Measurements from ENCODE around the gene TRIM43. TPM values are rescaled to one million over a fixed set of nuclear protein-coding genes. Genes with fewer than 3 reads are reported as not detected.
"Not testable (repeated sequence)": the region's sequence is repeated elsewhere in the genome, so short reads cannot be mapped to it uniquely, and the experiment has no call there.

Gene TRIM43
- total RNA-seq, 2 experiments from 2014 or later, result not detected

DNA sequence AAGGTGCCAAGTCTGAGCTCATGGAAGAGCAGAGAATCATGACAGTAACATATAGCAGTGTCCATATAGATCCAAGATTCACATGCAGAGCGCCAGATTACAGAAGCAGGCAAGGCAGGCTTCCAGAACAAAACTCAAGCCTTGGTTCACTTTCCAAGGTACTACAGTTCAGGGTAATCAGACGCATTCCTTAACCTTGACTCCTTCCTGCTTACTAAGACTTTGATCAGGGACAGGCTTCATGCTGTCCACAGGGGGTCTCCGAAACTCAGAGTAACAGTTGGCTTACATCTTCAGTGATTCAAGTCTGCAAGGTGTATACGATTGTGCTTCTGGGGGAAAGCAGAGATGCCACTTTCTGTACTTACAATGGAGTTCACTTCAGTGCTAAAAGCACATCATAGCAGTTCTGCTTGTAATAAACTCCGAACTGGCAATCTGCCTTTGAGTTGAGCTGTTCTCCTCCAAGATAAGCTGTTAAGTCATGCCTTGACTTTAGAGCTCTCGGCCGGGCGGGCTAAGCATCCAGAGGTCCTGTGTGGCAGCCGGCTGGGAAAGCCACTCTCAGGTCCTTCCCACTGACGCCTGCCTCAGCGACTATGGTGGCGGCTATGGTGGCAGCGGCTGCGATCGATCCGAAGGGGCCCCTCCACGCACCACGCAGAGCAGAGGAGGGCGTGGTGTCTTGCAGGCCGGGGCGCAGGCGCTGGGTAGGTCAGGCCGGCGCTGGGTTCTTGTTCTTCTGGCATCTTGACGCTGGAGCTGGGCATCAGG lies 48.9 kb downstream of the TRIM43 start:
- CTCF ChIA-PET, POLR2A ChIA-PET: not testable (repeated sequence)

DNA sequence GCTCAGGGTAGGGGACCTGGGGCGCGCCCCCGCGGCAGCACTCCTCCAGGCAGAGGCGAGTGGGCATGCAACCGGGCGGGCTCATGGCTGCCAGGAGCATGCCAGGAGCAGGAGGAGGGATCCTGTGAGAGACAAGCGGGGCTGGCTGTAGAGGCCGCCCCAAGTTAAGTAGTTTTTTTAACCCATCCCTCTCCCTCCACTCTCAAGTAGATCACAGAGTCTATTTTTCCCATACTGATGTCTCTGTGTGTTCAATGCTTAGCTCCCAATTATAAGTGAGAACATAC lies 49.4 kb downstream of the TRIM43 start:
- CTCF ChIA-PET, POLR2A ChIA-PET: not testable (repeated sequence)

DNA sequence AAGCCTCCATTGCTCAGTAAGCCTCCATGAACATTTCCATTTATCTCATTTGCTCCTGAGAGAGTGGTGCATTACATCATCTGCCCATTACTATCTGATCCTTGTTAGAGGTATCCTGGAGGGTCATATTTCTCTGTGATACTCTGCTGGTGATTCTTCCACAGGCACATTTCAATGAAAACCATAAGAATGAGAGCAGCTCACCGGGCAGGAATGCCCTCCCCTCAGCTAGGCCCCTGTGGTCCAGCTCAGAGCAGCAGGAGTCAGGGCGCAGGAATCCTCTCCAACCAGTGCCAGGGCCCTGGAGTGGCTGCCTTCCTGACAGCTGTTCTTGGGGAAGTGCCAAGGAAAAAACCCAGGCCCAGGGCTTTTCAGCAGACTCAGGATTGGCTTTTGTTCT lies 50.0 kb downstream of the TRIM43 start:
- POLR2A ChIA-PET, CTCF ChIA-PET: not testable (repeated sequence)

DNA sequence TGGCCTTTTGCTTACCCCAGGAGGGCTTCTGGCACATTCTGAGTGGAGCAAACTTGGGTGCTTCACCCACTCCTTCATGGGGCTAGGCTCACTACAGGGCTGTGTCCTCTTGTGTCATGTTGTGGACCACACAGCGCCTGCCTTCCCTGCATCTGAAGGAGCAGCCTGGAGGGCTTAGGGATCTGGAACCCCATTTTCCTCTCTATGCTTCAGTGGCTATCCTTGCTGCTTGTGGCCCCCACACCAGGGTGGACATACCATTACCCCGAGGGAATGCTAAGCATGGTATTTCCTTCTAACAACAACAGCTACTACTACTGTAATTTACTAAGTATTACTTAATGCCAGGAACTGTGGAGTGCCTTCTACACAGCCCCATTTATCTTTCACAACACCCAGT lies 50.6 kb downstream of the TRIM43 start:
- POLR2A ChIA-PET, CTCF ChIA-PET: not testable (repeated sequence)

DNA sequence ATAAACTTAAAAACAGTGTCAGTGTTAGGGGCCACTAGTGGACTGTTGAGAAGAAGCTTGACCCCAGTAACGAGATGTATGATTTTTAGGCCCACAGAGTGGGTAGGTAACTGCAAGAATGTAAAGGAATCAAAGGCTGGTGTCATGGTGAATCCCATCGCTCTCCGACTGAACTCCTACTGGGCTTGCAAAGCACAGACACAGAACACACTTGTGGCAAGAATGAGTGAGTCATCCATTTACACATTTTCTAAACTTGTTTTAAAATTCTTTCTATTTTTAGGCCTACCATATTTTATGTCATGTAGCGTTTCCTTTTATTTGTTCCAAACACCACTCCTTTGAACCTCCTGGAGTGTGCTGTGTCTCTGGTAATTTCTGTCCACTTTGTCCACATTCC lies 51.1 kb downstream of the TRIM43 start:
- CTCF ChIA-PET, POLR2A ChIA-PET: not testable (repeated sequence)

DNA sequence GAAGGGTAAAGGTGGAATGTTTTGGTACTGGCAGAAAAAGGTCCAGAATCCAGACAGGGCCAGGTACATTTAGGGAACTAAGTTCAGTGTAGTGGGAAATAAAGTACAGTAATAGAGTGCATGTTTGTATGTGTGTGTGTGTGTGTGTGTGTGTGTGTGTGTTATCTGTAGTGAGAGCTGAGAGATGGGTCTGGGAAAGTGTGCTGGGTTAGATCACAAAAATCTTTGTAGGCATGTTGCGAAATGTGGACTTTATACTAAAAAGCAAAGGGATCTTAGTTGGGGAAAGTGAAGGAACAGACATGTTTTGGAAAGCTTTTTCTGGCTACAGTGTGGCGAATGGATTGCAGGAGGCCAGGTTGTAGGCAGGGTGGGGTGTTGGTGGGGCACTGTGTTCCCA lies 53.5 kb downstream of the TRIM43 start:
- CTCF ChIA-PET, result not testable (repeated sequence)

DNA sequence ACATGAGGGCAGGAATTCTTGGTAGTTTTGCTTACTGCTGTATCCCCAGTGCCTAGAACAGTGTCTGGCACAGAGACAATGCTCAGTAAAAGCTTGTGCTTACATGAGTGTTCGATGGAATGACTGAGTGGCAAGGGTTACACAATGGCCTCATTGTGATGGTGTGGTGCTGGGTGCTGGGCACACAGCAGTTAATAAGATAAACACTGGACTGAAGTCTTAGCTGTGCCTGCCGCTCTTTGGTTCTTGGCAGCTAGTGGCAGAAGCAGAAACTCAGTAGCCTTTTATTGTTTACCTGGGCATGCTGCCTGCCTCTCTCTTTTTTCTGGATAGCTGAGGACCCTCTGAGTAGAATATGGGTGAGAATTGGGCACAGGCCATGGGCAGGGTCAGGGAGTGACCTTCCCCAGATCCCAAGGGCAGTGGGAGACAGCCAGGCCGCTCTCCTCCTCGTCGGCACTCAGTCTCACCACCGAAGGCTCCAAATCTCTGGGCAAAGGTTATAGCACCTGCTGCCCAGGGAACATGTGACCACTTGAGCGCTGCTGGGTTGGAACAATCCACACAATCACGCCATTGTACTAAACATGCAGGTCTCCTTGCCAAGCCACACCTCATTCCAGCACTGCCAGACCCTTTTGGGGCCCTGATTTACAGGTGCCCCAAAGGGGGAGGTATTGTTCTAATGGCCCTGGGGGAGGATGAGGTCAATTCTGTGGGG lies 54.6 kb downstream of the TRIM43 start:
- CTCF ChIA-PET, POLR2A ChIA-PET: not testable (repeated sequence)

More for the DNA sequence above, 53.5 kb downstream of the TRIM43 start:
- POLR2A ChIA-PET, result not testable (repeated sequence)

DNA sequence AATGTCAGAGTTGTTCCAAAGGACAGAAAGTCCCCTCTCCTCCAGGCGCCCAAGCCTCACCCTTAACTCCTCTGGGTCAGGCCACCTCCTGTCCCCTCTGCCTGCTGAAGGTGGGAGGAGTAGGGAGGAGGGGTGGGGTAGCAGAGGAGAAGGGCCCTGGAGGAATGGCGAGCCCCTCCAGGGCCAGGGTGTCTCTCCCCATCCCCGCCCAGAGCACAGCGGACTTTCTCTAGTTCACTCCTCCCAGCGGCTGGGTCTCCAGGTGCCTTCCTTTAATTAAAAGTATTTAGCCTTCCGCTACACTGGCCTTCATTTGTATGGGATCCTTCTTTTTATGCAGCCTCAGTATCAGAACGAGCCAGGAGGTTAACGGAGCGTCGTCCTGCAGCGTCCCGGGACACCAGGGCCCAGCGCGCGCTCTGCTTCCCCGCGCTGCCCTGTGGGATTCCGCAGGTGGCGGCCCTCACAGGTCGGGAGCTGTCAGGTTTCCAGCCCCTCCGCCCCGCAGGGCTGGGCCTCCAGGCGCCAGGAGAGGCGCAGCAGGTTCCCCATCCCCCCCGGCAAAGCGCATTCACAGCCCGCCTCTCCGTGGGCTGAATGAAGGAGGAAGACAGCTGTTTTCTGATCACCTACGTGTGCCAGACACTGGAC lies 57.2 kb downstream of the TRIM43 start:
- POLR2A ChIA-PET, CTCF ChIA-PET: not testable (repeated sequence)

Other genes starting within 250 kb of the TRIM43 start
- 10 to 100 TPM; 33.8 to 37.5 TPM for gene FAHD2A, start 189.3 kb upstream of the TRIM43 start, total RNA-seq
- gene TRIM43B, start 107.2 kb upstream of the TRIM43 start, total RNA-seq, result not detected